Skeletal muscle tissue (tissue), 4 donors: ENCODE measurements around the gene CACNA2D3. TPM values are rescaled to one million over a fixed set of nuclear protein-coding genes. Genes with fewer than 3 reads are reported as not detected.
A peak's percentile ranks its signal among the peaks of the same experiment; 100 is the strongest.

Experiments
- H3K27ac ChIP-seq: one replicate; pipeline ENCODE4 v1.7.0; 2013; ENCODE audit warnings: mild to moderate bottlenecking, low read depth, low read length, inconsistent platforms
- H3K27me3 ChIP-seq, 3 donors: one replicate each; pipeline ENCODE4 v1.7.0; 2013; ENCODE audit warnings: low read length in 3 of 3; ENCODE audit not compliant: control insufficient read depth in 3 of 3, insufficient read depth in 3 of 3
- H3K36me3 ChIP-seq, 3 donors: one replicate each; pipeline ENCODE4 v1.7.0; 2013; ENCODE audit warnings: low read length in 3 of 3; ENCODE audit not compliant: control insufficient read depth in 3 of 3, insufficient read depth in 3 of 3
- H3K4me1 ChIP-seq, 3 donors: one replicate each; pipeline ENCODE4 v1.7.0; 2013; ENCODE audit warnings: low read length in 3 of 3, mild to moderate bottlenecking in 3 of 3; ENCODE audit not compliant: control insufficient read depth in 3 of 3, insufficient read depth in 3 of 3
- H3K4me3 ChIP-seq, 3 donors: one replicate each; pipeline ENCODE4 v1.7.0; 2013; ENCODE audit warnings: low read length in 3 of 3
- H3K9ac ChIP-seq, 3 donors: one replicate each; pipeline ENCODE4 v1.7.0; 2013; ENCODE audit warnings: low read length in 3 of 3, mild to moderate bottlenecking in 3 of 3, moderate library complexity in 2 of 3, low read depth in 1 of 3
- H3K9me3 ChIP-seq, 3 donors: one replicate each; pipeline ENCODE4 v1.7.0; 2013; ENCODE audit warnings: low read length in 3 of 3; ENCODE audit not compliant: control insufficient read depth in 3 of 3
- total RNA-seq: library from RNA; depleted of rRNA; stranded (reverse); fragments of >200 nt; gene quantifications from one replicate; pipeline ENCODE4 v1.2.3, GENCODE V29; 2014
- donor health status: Osteomylitis.

The CACNA2D3 gene
- total RNA-seq, 1 donor from 2014 or later, result 3.1 TPM

- Histone ChIP-seq H3K9me3 (no peaks in the 10 kb centered on the region), H3K9ac (no peak overlapping the region), H3K27ac (no peak overlapping the region), H3K36me3 (no peaks in the 10 kb centered on the region), H3K27me3 (no peaks in the 10 kb centered on the region), H3K4me3 (no peak overlapping the region), H3K4me1 (no peaks in the 10 kb centered on the region)
Observed at GRCh38 chr3:54844211-54844610, 721.9 kb downstream of the CACNA2D3 start.

- Histone ChIP-seq H3K9me3 (no peaks in the 10 kb centered on the region), H3K27me3 (no peaks in the 10 kb centered on the region), H3K4me1 (no peaks in the 10 kb centered on the region), H3K27ac (no peak overlapping the region), H3K4me3 (no peak overlapping the region), H3K36me3 (no peaks in the 10 kb centered on the region), H3K9ac (no peak overlapping the region)
Observed at GRCh38 chr3:54845011-54845410, 722.7 kb downstream of the CACNA2D3 start.

- Histone ChIP-seq H3K36me3 (no peaks in the 10 kb centered on the region), H3K4me1 (no peaks in the 10 kb centered on the region), H3K27ac (no peak overlapping the region), H3K9ac (no peak overlapping the region), H3K9me3 (no peaks in the 10 kb centered on the region), H3K27me3 (no peaks in the 10 kb centered on the region), H3K4me3 (no peak overlapping the region)
Observed at GRCh38 chr3:54845551-54845950, 723.2 kb downstream of the CACNA2D3 start.

GRCh38 chr3:54846119-54846518 is 723.8 kb downstream of the CACNA2D3 start:
- no peak overlapping the region for H3K4me3 ChIP-seq
- no peak overlapping the region for H3K9ac ChIP-seq
- H3K9me3 ChIP-seq, result no peaks in the 10 kb centered on the region

GRCh38 chr3:54847361-54847760 is 725.0 kb downstream of the CACNA2D3 start:
- H3K4me3 ChIP-seq, result no peak overlapping the region
- H3K9me3 ChIP-seq, result no peaks in the 10 kb centered on the region
- no peaks in the 10 kb centered on the region for H3K36me3 ChIP-seq
- H3K27me3 ChIP-seq, result no peaks in the 10 kb centered on the region
- H3K9ac ChIP-seq, result no peak overlapping the region
- H3K4me1 ChIP-seq, result no peaks in the 10 kb centered on the region
- no peak overlapping the region for H3K27ac ChIP-seq

More at GRCh38 chr3:54846119-54846518, 723.8 kb downstream of the CACNA2D3 start:
- H3K27me3 ChIP-seq, result no peaks in the 10 kb centered on the region
- no peaks in the 10 kb centered on the region for H3K4me1 ChIP-seq
- H3K36me3 ChIP-seq, result no peaks in the 10 kb centered on the region
- no peak overlapping the region for H3K27ac ChIP-seq

GRCh38 chr3:54849360-54849759 is 727.0 kb downstream of the CACNA2D3 start:
- Histone ChIP-seq H3K27ac (no peak overlapping the region), H3K36me3 (no peaks in the 10 kb centered on the region), H3K4me1 (peaks cover 0 to 4% (median 3%) of the 10 kb centered on the region in 3 donors), H3K9ac (no peak overlapping the region), H3K27me3 (no peaks in the 10 kb centered on the region), H3K4me3 (no peak overlapping the region), H3K9me3 (no peaks in the 10 kb centered on the region)

GRCh38 chr3:54850484-54851018 is 728.2 kb downstream of the CACNA2D3 start:
- no peaks in the 10 kb centered on the region for H3K9me3 ChIP-seq
- H3K9ac ChIP-seq, result no peak overlapping the region
- no peaks in the 10 kb centered on the region for H3K36me3 ChIP-seq
- no peak overlapping the region for H3K27ac ChIP-seq
- peaks cover 0 to 4% (median 3%) of the 10 kb centered on the region in 3 donors for H3K4me1 ChIP-seq
- no peak overlapping the region for H3K4me3 ChIP-seq
- no peaks in the 10 kb centered on the region for H3K27me3 ChIP-seq

- H3K9me3 ChIP-seq, result no peaks in the 10 kb centered on the region
- no peaks in the 10 kb centered on the region for H3K27me3 ChIP-seq
- peak overlapping the region; percentile 8 to 68 (median 22) for H3K9ac ChIP-seq
- H3K4me1 ChIP-seq, result peaks cover 0 to 11% (median 4%) of the 10 kb centered on the region in 3 donors
- no peak overlapping the region for H3K4me3 ChIP-seq
- H3K36me3 ChIP-seq, result no peaks in the 10 kb centered on the region
- no peak overlapping the region for H3K27ac ChIP-seq
Observed at GRCh38 chr3:54853573-54854404, 731.4 kb downstream of the CACNA2D3 start.

GRCh38 chr3:54856271-54856670 is 733.9 kb downstream of the CACNA2D3 start:
- no peak overlapping the region for H3K27ac ChIP-seq
- no peak overlapping the region for H3K4me3 ChIP-seq
- peaks cover 9 to 23% (median 17%) of the 10 kb centered on the region in 3 donors for H3K4me1 ChIP-seq
- H3K9me3 ChIP-seq, result no peaks in the 10 kb centered on the region
- H3K36me3 ChIP-seq, result no peaks in the 10 kb centered on the region
- no peak overlapping the region for H3K9ac ChIP-seq
- no peaks in the 10 kb centered on the region for H3K27me3 ChIP-seq

GRCh38 chr3:54857343-54857742 is 735.0 kb downstream of the CACNA2D3 start:
- no peak overlapping the region for H3K4me3 ChIP-seq
- no peaks in the 10 kb centered on the region for H3K27me3 ChIP-seq
- no peaks in the 10 kb centered on the region for H3K36me3 ChIP-seq
- H3K27ac ChIP-seq, result no peak overlapping the region
- no peaks in the 10 kb centered on the region for H3K9me3 ChIP-seq
- H3K4me1 ChIP-seq, result peaks cover 9 to 27% (median 17%) of the 10 kb centered on the region in 3 donors
- no peak overlapping the region for H3K9ac ChIP-seq
